OCI-LY1 (cell line): ENCODE results near the gene DNMT3A.

Experiments
- H2AFZ ChIP-seq: fragments of 200-600 bp; sonication (generic), shearing (Covaris generic); 2 replicates; pipeline ENCODE4 v1.6.0; 2014; ENCODE audit warnings: antibody characterized with exemption, mild to moderate bottlenecking, low read length
- H3F3A ChIP-seq: fragments of 200-600 bp; sonication (generic), shearing (Covaris generic); 2 replicates; pipeline ENCODE4 v1.6.0; 2014; ENCODE audit warnings: mild to moderate bottlenecking, antibody characterized with exemption, low read length, moderate library complexity; ENCODE audit not compliant: insufficient read depth
- H3K27ac ChIP-seq: fragments of 200-600 bp; sonication (generic); 2 replicates; pipeline ENCODE4 v1.5.1; 2014; ENCODE audit warnings: low read length, mixed run types, mild to moderate bottlenecking, low read depth; ENCODE audit not compliant: poor library complexity, severe bottlenecking
- H3K27me3 ChIP-seq: fragments of 200-600 bp; sonication (generic); 2 replicates; pipeline ENCODE4 v1.6.0; 2014; ENCODE audit warnings: antibody characterized with exemption, mild to moderate bottlenecking, low read length, moderate library complexity; ENCODE audit not compliant: insufficient read depth
- H3K36me3 ChIP-seq: fragments of 200-600 bp; sonication (generic); 2 replicates; pipeline ENCODE4 v1.6.1; 2014; ENCODE audit warnings: mild to moderate bottlenecking, antibody characterized with exemption, low read length, moderate library complexity, mixed read lengths; ENCODE audit not compliant: insufficient read depth
- H3K4me1 ChIP-seq: fragments of 200-600 bp; sonication (generic); 2 replicates; pipeline ENCODE4 v1.5.1; 2014; ENCODE audit warnings: mild to moderate bottlenecking, low read length, moderate library complexity; ENCODE audit not compliant: insufficient read depth, severe bottlenecking
- H3K4me2 ChIP-seq: fragments of 200-600 bp; sonication (generic), shearing (Covaris generic); 2 replicates; pipeline ENCODE4 v1.6.1; 2014; ENCODE audit warnings: low read length
- H3K4me3 ChIP-seq: fragments of 200-600 bp; sonication (generic); 2 replicates; pipeline ENCODE4 v1.5.1; 2014; ENCODE audit warnings: low read length, low read depth, mild to moderate bottlenecking, mixed read lengths; ENCODE audit not compliant: poor library complexity, severe bottlenecking
- H3K79me2 ChIP-seq: fragments of 200-600 bp; shearing (Covaris generic); 2 replicates; pipeline ENCODE4 v1.6.1; 2016; ENCODE audit warnings: mixed run types, low read length, mixed read lengths; ENCODE audit not compliant: insufficient read depth
- H3K9ac ChIP-seq: fragments of 200-600 bp; sonication (generic), shearing (Covaris generic); 2 replicates; pipeline ENCODE4 v1.6.1; 2014; ENCODE audit warnings: mild to moderate bottlenecking, low read length, mixed read lengths
- H3K9me2 ChIP-seq: fragments of 200-600 bp; sonication (generic), shearing (Covaris generic); 2 replicates; pipeline ENCODE4 v1.6.1; 2014; ENCODE audit warnings: low read depth, mild to moderate bottlenecking, low read length, mixed read lengths
- H3K9me3 ChIP-seq: fragments of 200-600 bp; shearing (Covaris generic); 2 replicates; pipeline ENCODE4 v1.6.1; 2014; ENCODE audit warnings: low read length, mixed read lengths
- H4K20me1 ChIP-seq: fragments of 200-600 bp; sonication (generic), shearing (Covaris generic); 2 replicates; pipeline ENCODE4 v1.6.0; 2016; ENCODE audit warnings: mild to moderate bottlenecking, low read length; ENCODE audit not compliant: insufficient read depth
- CTCF ChIP-seq: fragments of 200-600 bp; sonication (generic), shearing (Covaris generic); IDR thresholded peaks from 2 replicates; pipeline ENCODE4 v1.5.1; 2017; ENCODE audit warnings: mild to moderate bottlenecking, antibody characterized with exemption, low read length, moderate library complexity, mixed read lengths
- EZH2 ChIP-seq: fragments of 200-600 bp; sonication (generic), shearing (Covaris generic); IDR thresholded peaks from 2 replicates; pipeline ENCODE4 v1.8.0; 2017; ENCODE audit warnings: borderline replicate concordance, mixed run types, mild to moderate bottlenecking, antibody characterized with exemption, low read length, moderate library complexity, mixed read lengths

Gene DNMT3A

GRCh38 chr2:25237764-25238163 lies 104.0 kb downstream of the DNMT3A start:
- no peak overlapping the region for H3K27ac ChIP-seq
- H3K4me2 ChIP-seq: no peak overlapping the region
- no peaks in the 10 kb centered on the region for H3K4me1 ChIP-seq
- H2AFZ ChIP-seq: no peak overlapping the region
- no peaks in the 10 kb centered on the region for H3F3A ChIP-seq
- no peaks in the 10 kb centered on the region for H3K36me3 ChIP-seq
- no peak for TF ChIP-seq EZH2
- TF ChIP-seq CTCF: no peak
- no peaks in the 10 kb centered on the region for H4K20me1 ChIP-seq
- H3K79me2 ChIP-seq: no peaks in the 10 kb centered on the region
- H3K9ac ChIP-seq: no peak overlapping the region
- H3K9me2 ChIP-seq: no peaks in the 10 kb centered on the region
- peaks cover 5% of the 10 kb centered on the region for H3K27me3 ChIP-seq
- no peaks in the 10 kb centered on the region for H3K9me3 ChIP-seq
- H3K4me3 ChIP-seq: no peak overlapping the region

GRCh38 chr2:25236736-25237135 lies 105.0 kb downstream of the DNMT3A start:
- no peak for TF ChIP-seq CTCF
- TF ChIP-seq EZH2: no peak
- Histone ChIP-seq H2AFZ (no peak overlapping the region), H3K9me3 (no peaks in the 10 kb centered on the region), H3K4me2 (no peak overlapping the region), H3K27ac (no peak overlapping the region), H3K9me2 (no peaks in the 10 kb centered on the region), H3K27me3 (peaks cover 10% of the 10 kb centered on the region), H3K4me3 (no peak overlapping the region), H4K20me1 (no peaks in the 10 kb centered on the region), H3K4me1 (no peaks in the 10 kb centered on the region), H3K9ac (no peak overlapping the region), H3K79me2 (no peaks in the 10 kb centered on the region), H3F3A (no peaks in the 10 kb centered on the region), H3K36me3 (no peaks in the 10 kb centered on the region)

- H3K9me2 ChIP-seq: no peaks in the 10 kb centered on the region
- H3K4me1 ChIP-seq: no peaks in the 10 kb centered on the region
- H2AFZ ChIP-seq: no peak overlapping the region
- no peak overlapping the region for H3K4me3 ChIP-seq
- H3K79me2 ChIP-seq: no peaks in the 10 kb centered on the region
- no peaks in the 10 kb centered on the region for H4K20me1 ChIP-seq
- no peaks in the 10 kb centered on the region for H3K9me3 ChIP-seq
- H3F3A ChIP-seq: no peaks in the 10 kb centered on the region
- no peak overlapping the region for H3K9ac ChIP-seq
- H3K27ac ChIP-seq: no peak overlapping the region
- H3K4me2 ChIP-seq: no peak overlapping the region
- peaks cover 10% of the 10 kb centered on the region for H3K27me3 ChIP-seq
- TF ChIP-seq EZH2: no peak
- TF ChIP-seq CTCF: no peak
- no peaks in the 10 kb centered on the region for H3K36me3 ChIP-seq
Measured at GRCh38 chr2:25234738-25235137, 107.0 kb downstream of the DNMT3A start.
